Neural cell (in vitro differentiated cells): ENCODE measurements around the gene PRKAG2. TPM values are rescaled to one million over a fixed set of nuclear protein-coding genes. Genes with fewer than 3 reads are reported as not detected.

ENCODE experiments used
- H2AFZ ChIP-seq: fragments of 200-600, 300-800 bp; sonication (generic), shearing (Covaris generic); 2 replicates; pipeline ENCODE4 v1.6.0; 2014; ENCODE audit warnings: low read depth, mild to moderate bottlenecking, antibody characterized with exemption, low read length, moderate library complexity
- H3F3A ChIP-seq: fragments of 200-600 bp; shearing (Covaris generic); 2 replicates; pipeline ENCODE4 v1.6.1; 2016; ENCODE audit warnings: mild to moderate bottlenecking, moderate library complexity, mixed read lengths, antibody characterized with exemption, low read length; ENCODE audit not compliant: insufficient read depth, poor library complexity, severe bottlenecking
- H3K27ac ChIP-seq: fragments of 200-600, 300-800 bp; sonication (generic), shearing (Covaris generic); 2 replicates; pipeline ENCODE4 v1.5.1; 2014; ENCODE audit warnings: mild to moderate bottlenecking, low read length, moderate library complexity
- H3K27me3 ChIP-seq: fragments of 300-800, 200-600 bp; sonication (generic), shearing (Covaris generic); 2 replicates; pipeline ENCODE4 v1.6.0; 2014; ENCODE audit warnings: mild to moderate bottlenecking, low read depth, low read length, moderate library complexity; ENCODE audit not compliant: insufficient read depth
- H3K36me3 ChIP-seq: fragments of 300-800, 200-600 bp; sonication (generic), shearing (Covaris generic); 2 replicates; pipeline ENCODE4 v1.5.1; 2014; ENCODE audit warnings: mild to moderate bottlenecking, antibody characterized with exemption, low read length, moderate library complexity; ENCODE audit not compliant: insufficient read depth
- H3K4me2 ChIP-seq: fragments of 300-800, 200-600 bp; sonication (generic), shearing (Covaris generic); 2 replicates; pipeline ENCODE4 v1.6.0; 2014; ENCODE audit warnings: mild to moderate bottlenecking, low read length
- H3K4me3 ChIP-seq: fragments of 300-800, 200-600 bp; sonication (generic), shearing (Covaris generic); 2 replicates; pipeline ENCODE4 v1.5.1; 2014; ENCODE audit warnings: mild to moderate bottlenecking, low read length, moderate library complexity
- H3K79me2 ChIP-seq: fragments of 200-600 bp; shearing (Covaris generic); replicated peaks from 2 replicates; pipeline ENCODE4 v1.6.0; 2014; ENCODE audit warnings: mild to moderate bottlenecking, low read length, moderate library complexity; ENCODE audit not compliant: insufficient read depth
- H3K9ac ChIP-seq: fragments of 300-800, 200-600 bp; sonication (generic), shearing (Covaris generic); 2 replicates; pipeline ENCODE4 v1.6.1; 2016; ENCODE audit warnings: mild to moderate bottlenecking, low read length, mixed read lengths
- H3K9me2 ChIP-seq: fragments of 200-600 bp; shearing (Covaris generic); 2 replicates; pipeline ENCODE4 v1.6.1; 2016; ENCODE audit warnings: mild to moderate bottlenecking, low read length, mixed read lengths; ENCODE audit not compliant: insufficient read depth
- H3K9me3 ChIP-seq: fragments of 200-600, 300-800 bp; sonication (generic), shearing (Covaris generic); 2 replicates; pipeline ENCODE4 v1.6.1; 2016; ENCODE audit warnings: mild to moderate bottlenecking, mixed run types, low read length, moderate library complexity, mixed read lengths
- H4K20me1 ChIP-seq: fragments of 200-600 bp; shearing (Covaris generic); 2 replicates; pipeline ENCODE4 v1.6.1; 2016; ENCODE audit warnings: mild to moderate bottlenecking, mixed run types; ENCODE audit not compliant: insufficient read depth
- CTCF ChIP-seq: fragments of 450-650 bp; IDR thresholded peaks from 2 replicates; pipeline ENCODE4 v1.5.1; 2014; ENCODE audit warnings: antibody characterized with exemption, mild to moderate bottlenecking, moderate library complexity; ENCODE audit not compliant: poor library complexity, severe bottlenecking
- EP300 ChIP-seq: fragments of 450-650 bp; conservative IDR thresholded peaks from 2 replicates; pipeline ENCODE4 v1.6.1; 2014; ENCODE audit warnings: antibody characterized with exemption, mild to moderate bottlenecking, moderate library complexity; ENCODE audit not compliant: poor library complexity, severe bottlenecking
- EZH2 ChIP-seq: fragments of 200-600, 300-800 bp; shearing (Covaris generic), sonication (generic); IDR thresholded peaks from 2 replicates; pipeline ENCODE4 v1.6.1; 2014; ENCODE audit warnings: antibody characterized with exemption, low read length, borderline replicate concordance, mild to moderate bottlenecking; ENCODE audit not compliant: insufficient read depth, poor library complexity, severe bottlenecking
- MXI1 ChIP-seq: fragments of 450-650 bp; conservative IDR thresholded peaks from 2 replicates; pipeline ENCODE4 v1.6.1; 2014; ENCODE audit warnings: antibody characterized with exemption, mild to moderate bottlenecking; ENCODE audit not compliant: poor library complexity, severe bottlenecking
- POLR2AphosphoS5 ChIP-seq: IDR thresholded peaks from 2 replicates; pipeline ENCODE4 v1.6.1; 2012
- RAD21 ChIP-seq: fragments of 450-650 bp; conservative IDR thresholded peaks from 2 replicates; pipeline ENCODE4 v1.6.1; 2014; ENCODE audit warnings: antibody characterized with exemption, mild to moderate bottlenecking, moderate library complexity
- SMC3 ChIP-seq: fragments of 450-650 bp; conservative IDR thresholded peaks from 2 replicates; pipeline ENCODE4 v1.6.1; 2014; ENCODE audit warnings: antibody characterized with exemption, mild to moderate bottlenecking, moderate library complexity; ENCODE audit not compliant: poor library complexity
- TAF1 ChIP-seq: IDR thresholded peaks from 2 replicates; pipeline ENCODE4 v1.6.1; 2012; ENCODE audit warnings: low read depth
- polyA plus RNA-seq: library from polyadenylated mRNA; depleted of rRNA; stranded (reverse); fragments of >200 nt; gene quantifications from 2 replicates; pipeline ENCODE4 v1.2.3, GENCODE V29; 2014
- TF ChIP-seq, protein P1 (sequence below): IDR thresholded peaks from 2 replicates; pipeline ENCODE4 v1.6.1; 2012; ENCODE audit warnings: borderline replicate concordance

The PRKAG2 gene
- polyA plus RNA-seq, 1 donor from 2014 or later: 22.9 TPM

DNA sequence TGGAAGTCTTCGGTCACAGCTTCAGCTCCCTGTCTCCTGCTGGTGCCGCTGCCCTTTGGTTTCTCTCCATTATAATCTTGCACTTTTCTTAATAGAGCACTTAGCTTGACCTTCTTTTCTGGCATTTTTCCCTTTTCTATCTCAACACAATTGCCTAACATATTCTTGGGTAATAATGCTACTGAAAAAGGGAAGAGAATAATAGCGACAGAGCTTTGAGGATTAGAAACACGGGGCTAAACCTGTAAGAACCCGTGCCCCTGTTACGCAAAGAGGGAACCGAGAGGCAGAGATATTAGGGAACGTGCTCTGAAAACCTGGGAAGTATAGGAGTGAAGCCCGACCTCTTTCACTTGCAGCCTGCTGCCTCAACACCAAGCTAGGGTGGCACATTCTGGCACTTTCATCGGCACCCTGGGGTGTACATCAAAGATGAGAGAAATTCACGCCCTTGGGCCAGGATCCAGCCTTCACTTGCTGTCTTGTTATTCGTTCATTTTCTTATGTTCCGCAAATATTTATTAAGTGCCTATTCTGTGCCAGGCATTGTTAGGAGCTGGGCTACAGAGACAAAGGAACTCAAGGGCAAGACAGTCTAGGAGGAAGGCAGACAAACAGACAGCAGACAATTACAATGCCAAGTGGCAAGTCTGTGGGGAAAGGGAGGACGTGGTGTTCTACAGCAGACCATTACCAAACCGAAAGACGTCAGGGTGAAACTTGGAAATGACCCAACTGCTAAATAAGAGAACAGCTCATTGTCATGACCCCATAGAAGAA, 46.4 kb upstream of the PRKAG2 start:
- Histone ChIP-seq H3K79me2 (no peaks in the 10 kb centered on the region), H3F3A (no peaks in the 10 kb centered on the region), H3K27me3 (no peaks in the 10 kb centered on the region), H3K4me2 (no peak overlapping the region), H4K20me1 (no peaks in the 10 kb centered on the region), H3K9me3 (no peaks in the 10 kb centered on the region), H3K9ac (no peak overlapping the region), H3K27ac (no peak overlapping the region), H3K36me3 (no peaks in the 10 kb centered on the region), H3K4me3 (no peak overlapping the region), H2AFZ (no peak overlapping the region), H3K9me2 (no peaks in the 10 kb centered on the region)
- TF ChIP-seq MXI1 (no peak), EZH2 (no peak), POLR2AphosphoS5 (no peak), CTCF (no peak), TAF1 (no peak), RAD21 (no peak)
- TF ChIP-seq, protein P1, sequence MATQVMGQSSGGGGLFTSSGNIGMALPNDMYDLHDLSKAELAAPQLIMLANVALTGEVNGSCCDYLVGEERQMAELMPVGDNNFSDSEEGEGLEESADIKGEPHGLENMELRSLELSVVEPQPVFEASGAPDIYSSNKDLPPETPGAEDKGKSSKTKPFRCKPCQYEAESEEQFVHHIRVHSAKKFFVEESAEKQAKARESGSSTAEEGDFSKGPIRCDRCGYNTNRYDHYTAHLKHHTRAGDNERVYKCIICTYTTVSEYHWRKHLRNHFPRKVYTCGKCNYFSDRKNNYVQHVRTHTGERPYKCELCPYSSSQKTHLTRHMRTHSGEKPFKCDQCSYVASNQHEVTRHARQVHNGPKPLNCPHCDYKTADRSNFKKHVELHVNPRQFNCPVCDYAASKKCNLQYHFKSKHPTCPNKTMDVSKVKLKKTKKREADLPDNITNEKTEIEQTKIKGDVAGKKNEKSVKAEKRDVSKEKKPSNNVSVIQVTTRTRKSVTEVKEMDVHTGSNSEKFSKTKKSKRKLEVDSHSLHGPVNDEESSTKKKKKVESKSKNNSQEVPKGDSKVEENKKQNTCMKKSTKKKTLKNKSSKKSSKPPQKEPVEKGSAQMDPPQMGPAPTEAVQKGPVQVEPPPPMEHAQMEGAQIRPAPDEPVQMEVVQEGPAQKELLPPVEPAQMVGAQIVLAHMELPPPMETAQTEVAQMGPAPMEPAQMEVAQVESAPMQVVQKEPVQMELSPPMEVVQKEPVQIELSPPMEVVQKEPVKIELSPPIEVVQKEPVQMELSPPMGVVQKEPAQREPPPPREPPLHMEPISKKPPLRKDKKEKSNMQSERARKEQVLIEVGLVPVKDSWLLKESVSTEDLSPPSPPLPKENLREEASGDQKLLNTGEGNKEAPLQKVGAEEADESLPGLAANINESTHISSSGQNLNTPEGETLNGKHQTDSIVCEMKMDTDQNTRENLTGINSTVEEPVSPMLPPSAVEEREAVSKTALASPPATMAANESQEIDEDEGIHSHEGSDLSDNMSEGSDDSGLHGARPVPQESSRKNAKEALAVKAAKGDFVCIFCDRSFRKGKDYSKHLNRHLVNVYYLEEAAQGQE: no peak

DNA sequence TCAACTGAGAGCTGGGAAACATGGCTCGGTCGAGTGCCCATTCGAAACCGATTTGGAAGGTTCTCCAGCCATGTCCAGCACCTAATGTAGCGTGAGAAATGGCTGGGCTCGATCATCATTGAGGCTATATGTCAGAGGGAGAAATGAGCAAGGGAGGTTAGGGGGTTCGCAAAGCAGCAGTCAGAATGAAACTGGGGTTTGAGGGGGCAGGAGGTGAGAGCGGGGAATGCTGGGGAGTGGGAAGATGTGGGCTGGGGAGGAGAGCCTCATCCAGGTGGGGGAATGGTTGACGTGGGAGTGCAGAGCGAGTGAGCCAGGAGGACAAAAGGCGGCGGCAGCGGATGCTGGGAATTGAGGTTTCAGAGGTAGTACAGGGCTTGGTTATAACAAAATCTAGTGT, 44.5 kb upstream of the PRKAG2 start:
- no peak for TF ChIP-seq MXI1
- no peak for TF ChIP-seq RAD21
- no peak for TF ChIP-seq SMC3
- no peak for TF ChIP-seq TAF1
- no peak for TF ChIP-seq EZH2
- no peak for TF ChIP-seq CTCF
- TF ChIP-seq, protein P1: no peak
- no peak for TF ChIP-seq EP300
- no peak for TF ChIP-seq POLR2AphosphoS5
- Histone ChIP-seq H4K20me1 (no peaks in the 10 kb centered on the region), H3F3A (no peaks in the 10 kb centered on the region), H3K36me3 (no peaks in the 10 kb centered on the region), H3K9me2 (no peaks in the 10 kb centered on the region), H3K27me3 (no peaks in the 10 kb centered on the region), H3K9me3 (no peaks in the 10 kb centered on the region), H3K4me2 (no peak overlapping the region), H2AFZ (no peak overlapping the region), H3K27ac (no peak overlapping the region), H3K4me3 (no peak overlapping the region), H3K79me2 (no peaks in the 10 kb centered on the region), H3K9ac (no peak overlapping the region)
